Fibroblast of villous mesenchyme (primary cell): Measurements from ENCODE around the gene MMEL1. TPM values are rescaled to one million over a fixed set of nuclear protein-coding genes. Genes with fewer than 3 reads are reported as not detected.
"Not testable (repeated sequence)": the region's sequence is repeated elsewhere in the genome, so short reads cannot be mapped to it uniquely, and the experiment has no call there.

Experiments
- DNase-seq: peaks from one replicate; pipeline ENCODE4 v3.0.0-alpha.2; 2010; ENCODE audit warnings: low read depth
- H3K4me3 ChIP-seq: 2 replicates; pipeline ENCODE4 v1.5.1; 2011; ENCODE audit warnings: low read depth, mild to moderate bottlenecking, low read length
- total RNA-seq: library from RNA; depleted of rRNA; stranded (reverse); fragments of >200 nt; gene quantifications from 2 replicates; pipeline ENCODE4 v1.2.3, GENCODE V29; 2012
- TF ChIP-seq, protein P1 (sequence below): IDR thresholded peaks from 2 replicates; pipeline ENCODE4 v1.5.1; 2012; ENCODE audit warnings: low read depth, mild to moderate bottlenecking, low read length; ENCODE audit not compliant: insufficient read depth

MMEL1 gene
- total RNA-seq, 1 donor: under 0.01 TPM

DNA sequence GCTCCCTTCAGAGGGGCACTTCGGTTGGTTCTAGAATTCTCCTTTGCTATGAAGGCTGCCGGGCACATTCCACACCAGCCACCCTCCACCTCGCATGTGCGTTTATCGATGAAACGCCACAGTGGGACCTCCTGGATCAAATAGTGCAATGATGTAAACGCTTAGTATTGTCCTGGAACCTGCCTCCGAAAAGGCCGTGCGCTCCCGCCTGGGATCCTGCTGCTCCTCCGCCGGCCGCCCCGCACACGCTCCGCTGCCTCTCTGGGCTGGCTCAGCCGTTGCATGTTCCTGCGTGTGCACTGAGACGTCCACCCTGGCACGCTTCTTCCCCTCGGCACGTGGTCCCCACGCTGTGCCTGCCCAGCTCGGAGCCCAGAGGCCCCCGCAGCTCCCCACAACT is 80.6 kb downstream of the MMEL1 start:
- TF ChIP-seq, protein P1, sequence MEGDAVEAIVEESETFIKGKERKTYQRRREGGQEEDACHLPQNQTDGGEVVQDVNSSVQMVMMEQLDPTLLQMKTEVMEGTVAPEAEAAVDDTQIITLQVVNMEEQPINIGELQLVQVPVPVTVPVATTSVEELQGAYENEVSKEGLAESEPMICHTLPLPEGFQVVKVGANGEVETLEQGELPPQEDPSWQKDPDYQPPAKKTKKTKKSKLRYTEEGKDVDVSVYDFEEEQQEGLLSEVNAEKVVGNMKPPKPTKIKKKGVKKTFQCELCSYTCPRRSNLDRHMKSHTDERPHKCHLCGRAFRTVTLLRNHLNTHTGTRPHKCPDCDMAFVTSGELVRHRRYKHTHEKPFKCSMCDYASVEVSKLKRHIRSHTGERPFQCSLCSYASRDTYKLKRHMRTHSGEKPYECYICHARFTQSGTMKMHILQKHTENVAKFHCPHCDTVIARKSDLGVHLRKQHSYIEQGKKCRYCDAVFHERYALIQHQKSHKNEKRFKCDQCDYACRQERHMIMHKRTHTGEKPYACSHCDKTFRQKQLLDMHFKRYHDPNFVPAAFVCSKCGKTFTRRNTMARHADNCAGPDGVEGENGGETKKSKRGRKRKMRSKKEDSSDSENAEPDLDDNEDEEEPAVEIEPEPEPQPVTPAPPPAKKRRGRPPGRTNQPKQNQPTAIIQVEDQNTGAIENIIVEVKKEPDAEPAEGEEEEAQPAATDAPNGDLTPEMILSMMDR: no peak
- no peak for DNase-seq

DNA sequence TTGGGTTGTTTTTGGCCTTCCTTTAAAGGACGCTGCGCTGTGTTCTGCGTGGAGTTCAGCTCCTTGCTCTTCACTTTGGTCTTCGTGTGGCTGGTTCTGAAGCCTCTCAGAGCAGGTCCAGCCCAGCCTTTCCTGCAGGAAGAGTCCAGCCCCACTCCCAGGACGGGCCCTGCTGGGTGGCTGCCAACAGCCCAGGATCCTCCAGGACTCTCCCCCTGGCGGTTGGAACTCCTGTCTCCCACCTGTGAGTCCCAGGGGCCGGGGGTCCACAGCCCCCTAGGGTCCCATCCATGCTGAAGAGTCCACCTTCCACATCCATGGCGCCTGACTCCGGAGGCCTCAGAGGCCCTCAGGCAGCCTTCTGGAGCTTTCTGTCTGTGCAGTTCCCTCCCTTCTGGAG is 81.3 kb downstream of the MMEL1 start:
- not testable (repeated sequence) for DNase-seq, H3K4me3 ChIP-seq

More for the DNA sequence above, 80.6 kb downstream of the MMEL1 start:
- H3K4me3 ChIP-seq: no peak overlapping the region

DNA sequence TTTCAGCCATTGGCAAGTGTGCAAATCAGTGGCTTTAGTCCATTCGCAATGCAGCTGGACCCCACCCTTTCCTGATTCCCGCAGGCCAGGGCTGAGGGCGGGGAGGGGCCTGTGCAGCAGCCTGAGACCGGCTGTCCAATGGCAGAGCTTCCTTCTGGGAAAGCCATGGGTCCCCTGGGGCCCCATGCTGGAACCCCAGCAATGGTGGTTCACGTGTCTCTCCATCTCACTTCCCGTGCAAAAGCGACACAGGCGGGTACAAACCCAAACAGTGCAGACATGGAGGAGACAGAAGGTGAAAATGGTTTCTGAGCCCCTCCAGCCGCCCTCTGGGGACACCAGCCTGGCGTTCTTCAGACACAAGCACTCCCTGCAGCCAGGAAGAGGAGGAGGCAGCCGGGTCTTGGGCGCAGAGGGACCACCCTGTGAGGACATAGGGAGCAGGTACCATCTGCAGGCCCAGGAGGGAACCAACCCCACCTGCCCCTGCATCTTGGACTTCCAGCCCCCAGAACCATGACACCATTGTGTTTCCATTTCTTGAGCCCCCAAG is 82.4 kb downstream of the MMEL1 start:
- H3K4me3 ChIP-seq, DNase-seq: not testable (repeated sequence)

DNA sequence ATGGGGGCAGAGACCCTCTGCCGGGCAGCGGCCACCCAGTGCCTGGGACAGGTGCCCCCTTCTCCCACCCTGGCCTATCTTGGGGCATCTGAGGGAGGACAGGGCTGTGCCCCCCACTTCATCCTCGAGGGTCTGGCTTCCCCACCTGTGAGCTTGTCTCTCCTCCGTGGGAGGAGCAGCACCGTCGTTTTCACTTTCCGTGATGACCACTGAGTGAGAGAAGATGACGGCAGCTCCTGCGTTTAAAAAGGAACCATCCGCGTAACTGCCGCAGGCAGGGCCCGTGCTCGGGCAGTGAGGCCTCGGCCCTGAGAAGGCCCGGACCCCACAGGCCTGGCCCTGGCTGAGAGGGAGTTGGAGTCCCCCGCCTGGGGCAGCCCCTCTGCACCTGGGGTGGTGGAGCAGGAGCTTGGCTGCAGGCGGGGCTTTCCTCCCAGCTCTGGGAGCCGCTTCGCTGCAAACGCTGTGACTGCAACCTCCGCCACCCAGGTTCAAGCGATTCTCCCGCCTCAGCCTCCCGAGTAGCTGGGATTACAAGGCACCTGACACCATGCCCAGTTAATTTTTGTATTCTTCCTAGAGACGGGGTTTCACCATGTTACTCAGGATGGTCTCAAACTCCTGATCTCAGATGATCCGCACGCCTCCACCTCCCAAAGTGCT is 83.3 kb downstream of the MMEL1 start:
- not testable (repeated sequence) for DNase-seq, H3K4me3 ChIP-seq

DNA sequence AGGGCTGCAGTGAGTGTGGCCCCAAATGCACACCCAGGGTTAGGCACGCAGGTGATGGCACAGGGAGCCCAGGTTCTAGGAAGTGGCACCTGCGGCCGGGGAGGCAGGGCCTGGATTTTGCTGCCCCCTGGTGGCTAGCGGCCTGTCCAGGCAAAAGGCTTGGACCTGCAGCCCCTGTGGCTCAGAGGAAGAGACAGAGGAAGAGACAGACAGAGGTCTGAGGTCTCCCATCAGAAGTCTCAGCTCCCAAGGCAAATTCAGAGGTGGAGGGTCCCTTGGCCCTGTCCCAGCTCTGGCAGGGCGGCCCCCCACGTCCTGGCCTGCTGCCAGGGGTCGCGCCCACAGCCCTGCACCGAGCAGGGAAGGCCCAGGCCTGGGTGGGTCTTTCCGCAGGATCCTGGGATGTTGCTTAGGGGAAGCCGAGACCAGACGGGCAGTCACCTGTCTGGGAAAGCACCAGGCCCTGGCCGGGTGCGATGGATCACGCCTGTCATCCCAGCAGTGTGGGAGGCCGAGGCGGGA is 84.7 kb downstream of the MMEL1 start:
- peak; percentile 68 for DNase-seq
- TF ChIP-seq, protein P1: peak; percentile 89
- no peak overlapping the region for H3K4me3 ChIP-seq

DNA sequence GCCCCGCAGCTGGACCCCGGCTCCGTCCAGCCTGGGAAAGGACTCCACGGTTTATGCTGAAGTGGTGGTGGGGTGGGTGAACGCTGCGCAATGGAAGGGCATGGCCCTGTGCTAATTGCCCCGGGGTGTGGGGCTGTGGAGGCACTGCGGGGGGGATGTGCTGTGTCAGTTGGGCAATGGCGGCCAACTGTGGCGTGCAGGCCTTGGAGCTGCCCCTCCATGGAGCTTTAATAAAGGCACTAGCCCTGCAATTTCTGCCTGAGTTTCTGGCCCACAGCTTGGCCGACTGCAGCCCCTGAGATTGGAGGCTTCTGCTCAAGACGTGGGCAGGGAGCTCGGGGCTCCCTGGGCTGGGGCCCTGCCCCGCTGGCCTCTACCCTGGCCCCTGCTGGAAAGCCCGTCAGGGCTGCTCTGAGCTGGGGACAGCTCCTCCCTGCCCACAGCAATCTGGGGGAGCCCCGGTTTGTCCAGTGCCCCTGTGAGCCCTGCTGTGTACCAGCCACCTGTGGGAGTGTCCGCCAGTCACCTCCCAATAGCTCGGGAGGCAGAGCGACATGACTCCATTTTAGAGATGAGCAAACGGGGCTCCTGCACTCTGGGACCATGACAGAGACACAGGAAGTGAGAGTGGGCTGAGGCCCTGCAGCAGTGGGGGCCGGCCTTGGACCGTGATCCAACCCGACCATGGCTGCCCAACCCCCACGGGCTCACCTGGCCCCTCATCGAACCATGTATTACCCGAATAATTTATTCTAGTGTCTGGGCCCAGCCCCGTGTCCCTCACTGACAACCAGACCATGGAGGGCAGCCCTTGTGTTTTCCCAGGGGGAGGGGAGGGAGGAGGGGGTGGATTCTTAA is 85.4 kb downstream of the MMEL1 start:
- TF ChIP-seq, protein P1: no peak
- peak overlapping the region; percentile 64 for H3K4me3 ChIP-seq
- no peak for DNase-seq

DNA sequence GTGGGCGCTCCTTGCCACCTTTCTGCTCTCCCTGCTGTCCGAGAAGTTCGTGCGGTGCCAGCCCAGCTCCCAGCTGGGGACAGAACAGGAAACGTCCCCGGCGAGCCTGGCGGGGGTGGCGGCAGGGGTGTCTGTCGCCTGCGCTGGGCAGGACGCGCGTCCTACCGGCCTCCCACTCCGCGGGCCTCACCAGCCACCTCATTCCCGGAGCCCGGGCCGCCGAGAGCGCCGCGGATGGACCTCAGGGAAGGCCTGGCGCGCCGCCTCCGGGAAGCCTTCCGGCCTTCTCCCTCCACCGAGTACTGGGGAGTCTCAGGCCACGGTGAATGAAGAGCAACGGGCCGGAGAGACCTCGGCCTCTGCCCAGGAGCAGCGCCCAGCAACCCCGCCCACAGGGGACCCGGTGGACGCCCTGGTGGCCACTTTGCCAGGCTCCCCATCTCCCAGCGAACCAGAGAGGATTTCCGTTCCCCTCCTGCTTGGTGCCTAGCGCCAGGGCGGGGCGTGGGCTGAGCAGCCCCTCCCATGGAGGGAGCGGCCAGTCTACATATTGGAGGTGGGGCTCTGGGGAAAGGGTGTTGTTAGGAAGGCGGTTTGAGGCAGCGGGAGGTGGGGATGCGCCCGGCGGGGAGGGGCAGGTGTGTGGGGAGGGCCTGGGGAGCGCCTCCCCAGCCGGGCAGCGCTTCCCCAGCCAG is 86.2 kb downstream of the MMEL1 start:
- H3K4me3 ChIP-seq: peak overlapping the region; percentile 64
- DNase-seq: peak; percentile 81
- TF ChIP-seq, protein P1: peak; percentile 2
